NCI-H1417 (cell line): Measurements from ENCODE around the gene ITGA4.
A peak's percentile ranks its signal among the peaks of the same experiment; 100 is the strongest.

ENCODE experiments used
- DNase-seq, 3 experiments: peaks; one replicate each; lab custom pipeline; 2025; lab: John Stamatoyannopoulos, UW

The ITGA4 gene

DNA sequence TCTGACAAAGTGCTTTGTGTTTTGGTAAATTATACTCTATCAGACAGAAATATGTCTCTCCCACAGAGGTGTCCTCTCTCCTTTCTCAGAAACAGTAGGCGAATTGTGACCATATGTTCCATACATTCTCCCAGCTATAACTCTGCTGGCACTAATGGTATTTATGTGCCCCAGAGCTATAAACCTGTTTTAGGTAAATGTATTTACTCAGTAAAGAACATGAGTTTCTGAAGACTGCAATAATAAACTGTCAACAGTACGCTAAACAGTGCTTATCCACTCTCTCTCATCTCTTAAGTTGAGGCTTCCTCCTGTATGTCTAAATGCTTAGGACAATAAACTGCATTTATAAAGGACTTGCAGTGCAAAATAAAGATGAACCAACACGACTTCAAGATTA is 58.5 kb downstream of the ITGA4 start:
- DNase-seq, result no peak

DNA sequence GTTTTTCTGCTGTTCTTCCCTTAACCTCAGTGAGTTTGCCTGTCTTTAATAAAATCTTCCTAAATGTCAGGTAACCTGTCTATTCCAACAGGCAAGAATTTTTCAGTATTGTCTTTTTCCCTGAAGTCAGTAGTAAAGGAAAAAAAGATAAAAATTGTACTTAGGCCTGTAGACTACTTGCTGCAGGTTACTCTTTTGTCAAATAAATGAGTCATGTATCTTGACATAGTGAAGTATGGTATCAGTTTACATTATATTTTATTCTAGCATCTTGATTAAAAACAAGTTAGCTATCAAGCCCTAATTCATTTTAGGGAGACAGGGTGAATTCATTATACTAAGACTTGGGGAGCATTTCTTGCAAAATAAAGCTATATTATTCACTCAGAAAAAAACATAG is 59.8 kb downstream of the ITGA4 start:
- DNase-seq, result no peak

DNA sequence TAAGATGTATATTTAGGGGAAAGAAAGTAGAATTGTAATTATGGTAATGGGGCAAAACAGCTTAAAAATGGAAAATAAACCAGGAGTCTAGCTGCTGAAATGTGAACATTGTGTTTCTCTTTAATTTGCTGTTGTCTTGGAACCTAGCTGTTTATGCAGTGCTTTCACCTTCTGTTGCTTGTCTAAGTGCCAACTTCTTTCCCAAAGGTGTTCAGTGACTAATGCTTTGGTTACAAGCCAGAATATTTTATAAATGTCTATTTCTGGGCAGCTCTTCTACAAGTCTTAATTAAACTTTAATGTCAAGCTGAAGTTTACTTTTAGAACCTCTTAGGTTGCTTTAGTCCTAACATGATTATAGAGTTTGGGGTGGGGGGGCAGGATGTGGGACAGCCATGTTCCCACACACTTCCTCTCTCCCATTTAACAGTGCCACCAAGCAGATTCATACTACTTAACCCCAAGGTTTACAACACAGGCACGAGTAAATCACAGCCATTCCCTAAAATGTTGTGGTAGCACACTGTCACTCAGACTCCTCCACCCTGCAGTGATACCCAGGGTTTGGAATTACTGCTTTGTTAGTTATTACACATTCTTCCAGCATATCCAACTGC is 60.6 kb downstream of the ITGA4 start:
- no peak for DNase-seq

DNA sequence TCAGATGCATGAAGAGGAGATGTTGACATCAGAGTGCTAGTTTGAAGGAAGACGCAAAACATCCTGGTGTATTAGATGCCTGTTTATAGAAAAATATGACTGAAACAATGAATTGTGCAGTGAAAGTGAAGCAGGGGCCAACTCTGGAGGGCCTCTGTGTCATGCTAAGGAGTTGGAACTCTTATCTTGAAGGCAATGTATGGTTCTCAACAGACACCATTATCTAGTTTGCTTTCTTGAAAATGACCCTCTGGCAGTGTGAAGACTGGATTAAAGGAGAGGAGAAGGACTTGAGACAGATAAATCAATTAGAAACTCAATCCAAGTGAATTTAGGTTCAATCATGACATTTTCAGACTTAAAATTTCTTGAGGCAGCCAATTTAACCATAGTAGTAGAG is 63.1 kb downstream of the ITGA4 start:
- no peak for DNase-seq

DNA sequence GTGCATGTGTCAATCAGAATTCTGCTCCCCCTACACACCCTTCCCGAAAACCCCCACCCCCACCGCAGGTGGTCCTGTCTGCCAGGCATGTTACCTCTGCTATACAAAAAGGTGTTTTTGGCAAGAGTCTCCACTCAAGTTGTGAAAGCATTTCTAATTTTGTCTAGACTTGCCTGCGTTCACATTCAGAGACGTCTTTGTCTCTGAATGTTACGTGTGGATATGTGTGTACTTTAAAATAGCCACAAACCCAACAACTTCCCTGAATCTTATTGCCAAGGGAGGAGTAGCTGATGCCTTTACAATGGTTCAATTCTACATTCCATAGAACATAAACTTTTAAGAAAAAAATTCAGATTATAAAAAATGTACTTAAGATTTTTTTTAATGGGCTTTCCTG is 66.6 kb downstream of the ITGA4 start:
- DNase-seq, result no peak

DNA sequence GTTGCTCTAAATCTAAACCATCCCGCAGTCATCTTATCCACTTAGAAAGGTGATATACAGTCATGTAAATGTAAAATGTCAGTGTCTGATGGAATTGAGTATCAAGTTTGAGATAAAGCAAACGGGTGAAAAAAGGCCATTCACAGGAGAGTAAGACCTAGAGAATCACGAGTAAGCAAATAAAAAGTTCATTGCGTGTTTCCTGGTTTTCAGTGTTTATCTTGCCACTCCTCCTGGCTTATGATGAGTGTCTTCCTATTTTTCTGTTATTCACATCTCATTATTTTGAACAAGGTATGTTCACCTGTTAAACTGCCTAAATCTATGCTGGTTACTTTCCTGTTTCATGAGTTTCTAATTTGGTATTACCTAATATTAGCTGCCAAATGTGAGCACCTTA is 68.8 kb downstream of the ITGA4 start:
- DNase-seq, result no peak

DNA sequence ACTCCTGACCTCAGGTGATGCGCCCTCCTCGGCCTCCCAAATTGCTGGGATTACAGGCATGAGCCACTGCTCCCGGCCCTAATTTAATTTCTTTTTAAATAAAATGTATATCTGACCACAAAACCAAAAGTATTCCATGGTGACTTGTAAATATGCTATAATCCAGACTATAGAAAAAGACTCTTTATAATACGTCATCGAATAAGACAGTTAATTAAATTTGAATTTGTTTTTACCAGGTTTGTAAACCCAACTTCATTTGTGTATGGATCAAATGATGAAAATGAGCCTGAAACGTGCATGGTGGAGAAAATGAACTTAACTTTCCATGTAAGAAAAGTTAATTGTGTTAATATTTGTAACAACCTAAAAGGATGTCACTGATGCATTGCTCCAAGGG is 69.9 kb downstream of the ITGA4 start:
- no peak for DNase-seq

DNA sequence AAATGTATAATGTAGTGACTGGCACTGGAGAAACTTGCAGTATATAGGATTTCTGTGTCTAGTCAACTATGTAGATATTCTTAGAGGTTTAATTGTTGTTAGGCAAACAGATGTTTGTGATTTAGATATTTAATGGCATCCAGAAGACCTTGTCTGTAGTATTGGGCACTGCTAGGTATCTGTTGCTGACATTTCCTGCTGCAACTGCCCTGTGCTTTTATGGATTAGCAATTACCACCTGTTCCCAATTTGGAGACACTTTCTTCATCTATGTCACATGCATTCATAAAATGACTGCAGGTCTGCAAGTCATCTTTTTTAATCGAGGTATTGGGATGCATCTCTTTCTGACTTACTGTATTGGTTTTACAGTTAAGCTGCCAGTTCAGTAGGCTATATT is 71.3 kb downstream of the ITGA4 start:
- DNase-seq, result no peak

DNA sequence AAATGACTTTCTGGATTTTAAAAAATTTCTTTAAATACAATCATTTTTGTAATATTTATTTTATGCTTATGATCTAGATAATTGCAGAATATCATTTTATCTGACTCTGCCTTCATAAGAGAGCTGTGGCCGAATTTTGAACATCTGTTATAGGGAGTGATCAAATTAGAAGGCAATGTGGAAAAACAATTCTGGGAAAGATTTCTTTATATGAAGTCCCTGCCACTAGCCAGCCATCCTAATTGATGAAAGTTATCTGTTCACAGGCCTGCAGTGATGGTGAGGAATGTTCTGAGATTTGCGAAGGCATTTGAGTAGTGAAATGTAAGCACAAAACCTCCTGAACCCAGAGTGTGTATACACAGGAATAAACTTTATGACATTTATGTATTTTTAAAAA is 79.5 kb downstream of the ITGA4 start:
- no peak for DNase-seq

DNA sequence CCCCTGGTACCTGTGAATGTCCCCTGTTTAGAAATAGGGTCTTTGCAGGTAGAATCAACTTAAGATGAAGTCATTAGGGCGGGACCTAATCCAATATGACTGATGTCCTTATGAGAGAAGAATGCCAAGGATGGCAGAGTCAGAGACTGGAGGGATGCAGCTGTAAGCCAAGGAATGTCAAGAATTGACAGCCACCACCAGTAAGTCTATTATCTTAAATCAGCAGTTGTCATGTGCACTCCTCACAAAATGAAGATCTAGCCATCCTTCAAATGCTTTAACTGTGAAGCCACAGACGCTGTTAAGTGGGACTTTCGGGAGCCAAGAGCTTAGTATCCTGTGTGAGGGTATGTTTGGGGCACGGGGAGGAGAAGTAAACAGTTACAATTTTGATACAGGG is 83.2 kb downstream of the ITGA4 start:
- no peak for DNase-seq

DNA sequence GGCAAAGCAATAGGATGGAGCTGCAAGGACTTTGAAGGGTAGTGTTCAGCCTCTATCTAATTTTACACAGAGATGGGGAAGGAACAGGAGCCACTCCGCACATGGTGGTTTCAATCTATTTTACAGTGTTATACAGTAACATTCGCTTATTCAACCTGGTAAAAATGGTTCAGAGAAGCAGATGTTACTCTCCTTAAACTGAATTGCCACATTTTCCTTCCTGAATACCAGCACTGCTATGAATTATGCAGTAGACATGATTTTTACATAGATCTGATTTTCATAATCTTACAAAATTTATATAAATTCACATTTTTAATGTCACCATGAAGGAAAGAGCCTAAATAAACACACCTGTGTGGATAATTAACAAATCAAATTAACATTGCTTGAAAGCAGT is 85.0 kb downstream of the ITGA4 start:
- no peak for DNase-seq

DNA sequence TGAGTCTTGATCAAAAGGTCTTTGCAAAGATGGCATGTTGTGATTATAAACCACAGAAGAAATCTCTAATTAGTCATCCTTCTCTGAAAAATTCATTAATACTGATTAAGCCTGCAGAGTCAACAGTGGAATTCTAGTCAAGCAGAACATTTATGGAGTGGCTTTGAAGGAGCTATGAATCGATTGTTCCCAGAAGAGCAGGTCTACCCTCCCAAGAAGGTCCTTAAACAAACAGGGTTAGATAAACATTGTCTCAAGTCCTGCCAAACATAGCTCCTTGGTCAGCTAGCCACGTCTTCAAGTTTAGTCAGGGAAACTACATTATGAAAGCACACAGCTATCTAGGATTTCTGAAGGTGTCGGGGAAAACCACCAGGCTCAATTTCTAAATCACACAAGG is 88.9 kb downstream of the ITGA4 start:
- no peak for DNase-seq

DNA sequence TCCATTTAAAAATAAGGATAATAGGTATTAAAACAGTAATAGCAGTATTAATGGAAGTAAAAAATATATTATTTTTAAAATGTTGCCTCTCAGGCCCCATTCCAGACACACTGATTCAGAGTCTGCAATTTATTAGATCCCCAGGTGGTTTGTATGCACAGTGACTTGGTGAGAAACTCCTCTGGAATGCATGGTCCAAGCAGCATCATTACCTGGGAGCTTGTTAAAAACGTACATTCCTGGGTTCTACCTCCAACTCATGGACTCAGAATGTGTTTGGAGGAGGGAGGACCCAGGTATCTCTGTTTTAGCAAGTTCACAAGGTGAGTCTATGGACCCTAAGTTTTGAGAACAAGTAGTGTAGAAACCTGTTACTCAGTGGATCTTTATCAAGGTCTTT is 95.6 kb downstream of the ITGA4 start:
- DNase-seq, result no peak

DNA sequence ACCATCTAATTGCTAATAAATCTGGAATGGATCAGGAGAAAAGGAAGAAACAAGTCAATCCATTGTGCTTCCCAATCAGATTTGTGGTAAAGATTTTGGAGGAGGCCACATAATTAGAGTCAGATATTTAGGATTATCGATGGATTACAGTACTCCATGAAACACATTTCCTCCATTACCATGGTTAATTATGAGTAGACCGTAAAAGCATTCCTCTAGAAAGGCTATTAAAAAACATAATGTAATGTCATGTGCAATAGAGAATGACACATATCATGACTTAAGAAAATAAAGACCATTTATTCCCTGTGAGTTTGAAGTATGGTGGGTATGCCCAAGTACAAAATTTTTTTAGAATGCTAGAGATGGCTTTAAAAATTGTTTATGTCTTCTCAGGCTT is 96.1 kb downstream of the ITGA4 start:
- DNase-seq, result no peak

DNA sequence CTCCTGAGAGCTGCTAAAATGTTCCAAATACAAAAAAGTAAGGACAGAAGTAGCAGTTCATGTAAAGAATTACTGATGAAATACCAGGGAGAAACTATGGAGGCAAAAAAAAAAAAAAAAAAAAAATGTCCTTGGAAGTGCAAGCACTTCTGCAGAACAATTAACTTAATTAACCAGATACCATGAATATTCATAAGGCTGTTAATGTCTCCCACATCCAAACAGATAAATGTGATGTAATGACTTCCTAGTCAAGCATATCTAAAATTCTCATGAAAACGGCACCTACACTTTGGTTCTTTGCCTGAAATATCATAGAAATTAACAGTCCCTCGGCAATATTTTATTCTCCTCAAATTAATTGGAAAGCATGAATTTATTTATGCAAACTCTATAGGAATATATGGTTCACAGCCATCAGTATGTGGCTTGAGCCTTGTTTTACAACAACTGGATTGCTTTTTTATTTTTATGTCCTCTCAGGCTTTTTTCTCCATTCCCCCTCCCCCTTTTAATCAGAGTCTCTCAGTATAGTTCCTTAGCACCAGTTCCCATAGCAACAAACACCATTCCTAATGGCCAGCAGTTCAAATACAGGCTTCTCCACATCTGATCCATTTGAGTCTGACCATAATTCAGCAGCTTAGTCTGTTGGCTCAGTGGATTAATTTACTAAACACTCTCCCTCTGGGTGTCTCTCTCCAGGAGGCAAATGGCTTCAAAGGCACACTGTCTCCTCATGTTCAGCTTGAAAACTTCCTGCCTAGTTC is 97.1 kb downstream of the ITGA4 start:
- peak in 2 of 3 experiments; percentile 38 to 73 for DNase-seq

DNA sequence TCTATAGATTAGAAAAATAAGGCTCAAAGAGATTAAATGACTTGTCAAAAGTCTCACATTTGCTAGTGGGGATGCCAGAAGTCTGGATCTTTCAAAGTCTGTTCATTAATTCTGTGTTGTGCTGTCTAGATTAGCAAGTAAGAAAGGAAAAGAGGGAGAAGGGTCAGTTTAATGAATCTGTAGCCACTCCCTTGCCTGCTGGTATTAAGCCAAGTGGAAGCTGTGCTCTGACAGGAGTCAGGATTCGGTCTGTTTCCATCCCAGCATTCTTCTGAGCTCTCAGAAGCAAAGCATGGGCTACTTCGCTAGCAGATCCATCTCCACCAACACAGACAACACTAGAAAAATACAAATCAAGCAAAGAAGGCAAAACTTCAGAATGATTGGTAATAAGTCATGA is 101.2 kb downstream of the ITGA4 start:
- no peak for DNase-seq

DNA sequence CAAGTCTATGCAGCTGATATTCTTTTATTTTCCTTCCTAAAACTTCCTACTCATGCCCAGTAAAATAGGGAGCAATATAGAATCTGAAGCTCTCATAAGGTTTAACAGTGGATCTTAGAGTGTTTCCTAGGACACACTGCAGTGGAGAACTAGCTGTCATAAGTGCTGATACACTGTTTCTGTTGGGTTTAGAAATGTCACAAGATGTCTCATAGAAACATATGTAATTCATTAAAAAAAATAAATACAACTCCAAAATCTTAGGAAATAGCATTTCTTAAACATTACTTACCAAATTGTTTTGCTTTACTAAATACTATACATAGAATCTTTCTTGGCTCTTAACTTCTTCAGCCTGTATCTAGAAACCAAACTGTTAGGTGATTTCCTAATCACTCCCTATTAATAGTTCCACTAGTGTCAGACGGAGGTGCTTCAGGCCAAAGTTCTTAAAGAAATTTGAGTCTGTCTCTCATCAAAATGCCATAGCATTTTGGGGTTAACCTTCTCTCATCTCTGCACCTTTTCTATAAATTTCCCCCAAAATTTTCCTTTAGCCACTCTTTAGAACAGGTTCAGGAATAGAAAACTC is 106.0 kb downstream of the ITGA4 start:
- DNase-seq, result no peak

DNA sequence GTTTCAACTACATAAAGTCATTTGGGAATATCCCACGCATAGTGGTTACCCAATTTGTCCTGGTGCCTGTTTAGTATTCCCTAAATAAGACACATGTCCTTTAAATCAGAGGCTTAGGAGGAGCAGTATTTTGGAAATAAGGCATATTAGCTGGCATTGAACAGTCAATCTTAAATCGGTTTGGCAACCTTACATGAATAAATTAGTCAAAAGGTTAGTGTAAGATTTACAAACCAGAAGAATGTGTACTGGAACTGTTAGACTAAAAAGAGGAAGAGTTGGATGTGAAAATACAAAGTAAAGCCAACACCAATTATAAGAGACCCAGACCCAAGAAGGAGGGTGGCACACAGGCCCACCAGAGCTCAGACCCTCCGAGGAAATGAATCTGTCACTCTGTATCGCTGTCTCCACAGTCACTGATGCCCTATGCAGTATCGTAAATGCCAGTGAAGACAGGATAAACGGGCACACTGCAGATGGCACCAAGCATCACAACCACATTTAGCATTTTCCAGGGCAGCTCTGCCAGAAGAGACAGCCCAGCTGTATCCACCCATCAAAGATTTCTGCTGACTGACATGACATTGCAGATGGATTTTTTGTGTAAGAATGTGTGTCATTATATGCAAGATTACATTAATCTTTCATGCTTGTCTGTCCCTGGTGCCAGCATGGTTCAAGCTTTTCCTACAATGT is 109.3 kb downstream of the ITGA4 start:
- no peak for DNase-seq

DNA sequence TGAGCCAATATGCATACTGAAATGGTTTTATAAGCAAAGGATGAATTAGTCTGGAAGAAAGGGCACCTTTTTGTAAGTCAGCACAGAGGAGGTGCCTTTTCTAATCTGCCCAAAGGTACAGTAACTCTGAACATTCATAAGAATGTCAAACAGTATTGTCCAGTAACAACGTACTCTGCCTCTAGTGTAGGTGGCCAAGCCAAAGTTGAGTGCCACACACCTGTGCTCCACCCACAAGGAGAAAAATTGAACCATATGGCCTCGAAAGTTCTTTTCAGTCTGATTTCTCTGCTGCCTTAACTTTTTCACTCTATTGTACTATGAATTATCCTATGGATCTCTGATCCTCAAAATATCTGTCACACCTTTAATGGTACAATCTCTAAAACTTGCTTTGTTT is 112.9 kb downstream of the ITGA4 start:
- no peak for DNase-seq

DNA sequence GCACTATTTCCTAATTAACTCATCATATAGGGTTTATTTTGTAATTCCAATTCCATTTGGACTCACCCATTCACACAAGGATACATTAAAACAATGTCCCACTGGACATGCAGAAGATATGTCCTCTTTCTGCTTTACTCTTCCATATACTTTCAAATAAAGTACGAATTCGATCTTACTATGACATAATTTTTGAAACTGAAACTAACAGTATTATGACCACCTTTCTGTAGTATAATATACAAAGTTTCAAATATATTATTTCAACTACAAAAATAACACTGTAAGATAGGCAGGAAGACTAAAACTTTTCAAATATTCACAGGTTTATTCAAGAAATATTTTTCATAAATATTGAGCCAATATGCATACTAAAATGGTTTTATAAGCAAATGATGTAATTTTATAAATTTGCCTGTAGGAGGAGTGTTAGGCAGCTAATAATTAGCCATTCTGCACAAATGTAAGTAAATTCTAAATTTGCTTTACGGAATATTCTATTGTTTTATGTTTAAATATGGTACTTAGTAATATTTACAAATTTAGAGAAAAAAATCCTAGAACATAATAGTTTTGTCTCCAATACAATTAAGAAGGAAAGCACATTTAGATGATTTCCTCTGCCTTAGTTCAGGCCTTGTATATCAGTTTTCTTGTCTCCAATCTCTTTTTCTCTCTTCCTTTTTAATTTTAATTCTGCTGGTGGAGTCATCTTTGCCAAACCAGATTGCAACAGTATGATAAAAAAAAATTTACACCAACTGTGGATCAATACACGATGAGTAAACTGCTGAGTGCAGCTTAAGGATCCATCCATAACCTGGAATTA is 113.9 kb downstream of the ITGA4 start:
- DNase-seq, result no peak

DNA sequence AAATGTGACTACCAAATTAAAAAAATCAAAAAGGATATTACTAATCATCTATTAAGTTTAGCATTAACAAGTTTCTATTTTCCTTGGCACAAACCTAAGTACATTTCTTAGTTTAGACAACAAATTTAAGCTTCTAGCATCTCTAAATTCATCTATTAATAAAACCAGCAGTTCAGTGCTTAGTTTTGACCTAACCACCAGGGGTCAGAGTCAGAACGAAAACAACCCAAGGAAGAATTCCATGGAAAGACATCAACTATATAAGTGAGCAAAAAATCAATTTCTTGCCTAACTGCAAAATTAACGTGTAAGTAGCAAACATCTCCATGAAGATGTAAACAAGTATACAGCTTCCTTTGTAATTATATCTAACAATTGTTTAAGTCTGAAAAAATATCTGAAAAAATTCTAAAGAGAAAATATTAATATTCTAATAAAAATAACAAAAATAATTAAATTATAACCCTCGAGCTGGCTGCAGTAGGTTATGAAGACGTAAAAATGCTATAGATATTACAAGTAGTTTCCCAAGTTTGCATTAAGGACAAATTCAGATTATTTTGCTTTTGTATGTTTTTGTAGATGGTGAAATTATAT is 116.1 kb downstream of the ITGA4 start:
- peak in 1 of 3 experiments; percentile 71 for DNase-seq

DNA sequence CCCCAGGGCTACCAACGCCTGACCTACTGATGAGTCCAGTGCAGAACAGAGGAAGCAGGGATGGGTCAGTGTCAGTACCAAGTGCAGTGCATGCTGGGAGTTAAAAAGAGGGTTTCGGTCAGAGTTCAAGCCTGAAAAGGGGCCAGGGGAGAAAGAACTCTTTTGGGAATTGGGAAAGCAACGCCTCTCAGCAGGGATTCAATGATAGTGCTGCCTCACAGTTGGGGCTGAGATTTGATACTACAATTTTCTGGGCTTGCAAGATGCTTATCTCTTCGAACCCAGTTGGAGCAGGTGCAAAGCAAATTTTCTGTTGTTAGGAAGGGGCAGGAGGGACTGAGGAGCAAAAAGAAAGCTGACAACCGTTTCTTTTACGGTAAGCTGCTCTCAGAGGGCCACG is 117.1 kb downstream of the ITGA4 start:
- DNase-seq, result peak; percentile 16 to 94 (median 70)
